WTC11 (cell line): ENCODE results near the gene RAP1GDS1. TPM values are rescaled to one million over a fixed set of nuclear protein-coding genes. Genes with fewer than 3 reads are reported as not detected.

Experiments used
- ATAC-seq: fragments of 200-7000 bp; cut with Tn5 transposase; 2 replicates; pipeline ENCODE4 v1.10.0; 2021; ENCODE audit warnings: mild to moderate bottlenecking, moderate library complexity
- Bru-seq: library from RNA; stranded (reverse); fragments of 400-500 nt; gene quantifications from one replicate; lab custom pipeline; 2021; lab: Mats Ljungman, UMichigan
- CTCF ChIA-PET: fragments of 300-600 bp; sonication (Branson Sonifier 250); formaldehyde crosslinking; loops from one replicate; lab custom pipeline; 2021; ENCODE audit warnings: antibody characterized with exemption; lab: Charles Lee
- POLR2A ChIA-PET: fragments of 350-600 bp; sonication (Branson Sonifier 250); formaldehyde crosslinking; loops from one replicate; lab custom pipeline; 2021; ENCODE audit warnings: antibody characterized with exemption; lab: Charles Lee
- DNase-seq: peaks from one replicate; pipeline ENCODE4 v3.0.0; 2021; ENCODE audit warnings: low spot score
- H3K27ac Mint-ChIP-seq: 2 replicates; pipeline ENCODE4 v1.8.0; 2021; ENCODE audit warnings: mixed read lengths
- H3K27me3 Mint-ChIP-seq: 2 replicates; pipeline ENCODE4 v1.8.0; 2021; ENCODE audit warnings: low read depth, mild to moderate bottlenecking, moderate library complexity, mixed read lengths
- H3K36me3 Mint-ChIP-seq: 2 replicates; pipeline ENCODE4 v1.8.0; 2021; ENCODE audit warnings: mixed read lengths
- H3K4me1 Mint-ChIP-seq: 2 replicates; pipeline ENCODE4 v1.8.0; 2022; ENCODE audit warnings: mixed read lengths
- H3K4me3 Mint-ChIP-seq: 2 replicates; pipeline ENCODE4 v1.8.0; 2021; ENCODE audit warnings: mild to moderate bottlenecking, moderate library complexity, mixed read lengths
- H3K9me3 Mint-ChIP-seq: 2 replicates; pipeline ENCODE4 v1.8.0; 2021; ENCODE audit warnings: mixed read lengths
- ATF1 ChIP-seq: sonication (generic); formaldehyde crosslinking; IDR thresholded peaks from 2 replicates; pipeline ENCODE4 v1.8.1; 2023; ENCODE audit warnings: mild to moderate bottlenecking, moderate library complexity, missing genetic modification reagents
- CREB1 ChIP-seq: sonication (generic); formaldehyde crosslinking; IDR thresholded peaks from 2 replicates; pipeline ENCODE4 v1.8.0; 2023; ENCODE audit warnings: mild to moderate bottlenecking, missing genetic modification reagents
- CTCF ChIP-seq: fragments of 200-600 bp; IDR thresholded peaks from 2 replicates; pipeline ENCODE4 v1.8.0; 2022; ENCODE audit warnings: antibody characterized with exemption
- E2F4 ChIP-seq: sonication (generic); formaldehyde crosslinking; IDR thresholded peaks from 2 replicates; pipeline ENCODE4 v1.8.1; 2022; ENCODE audit warnings: low read depth, mild to moderate bottlenecking, moderate library complexity, missing genetic modification reagents, borderline replicate concordance
- ERG ChIP-seq: fragments of 250-450 bp; sonication (Bioruptor Pico); IDR thresholded peaks from 2 replicates; pipeline ENCODE4 v1.8.0; 2021; ENCODE audit warnings: mild to moderate bottlenecking
- ETV6 ChIP-seq: sonication (generic); formaldehyde crosslinking; IDR thresholded peaks from 2 replicates; pipeline ENCODE4 v1.8.1; 2022; ENCODE audit warnings: mild to moderate bottlenecking, missing genetic modification reagents
- FOXJ3 ChIP-seq: sonication (generic); formaldehyde crosslinking; IDR thresholded peaks from 2 replicates; pipeline ENCODE4 v1.9.0; 2021; ENCODE audit warnings: missing genetic modification reagents, mild to moderate bottlenecking, borderline replicate concordance
- FOXP1 ChIP-seq: sonication (generic); formaldehyde crosslinking; IDR thresholded peaks from 2 replicates; pipeline ENCODE4 v1.8.0; 2022; ENCODE audit warnings: missing genetic modification reagents, mild to moderate bottlenecking, moderate library complexity, borderline replicate concordance
- FOXP4 ChIP-seq: sonication (generic); formaldehyde crosslinking; IDR thresholded peaks from 2 replicates; pipeline ENCODE4 v1.8.0; 2022; ENCODE audit warnings: mild to moderate bottlenecking, missing genetic modification reagents
- HMGA2 ChIP-seq: fragments of 250-450 bp; sonication (Bioruptor Pico); IDR thresholded peaks from 2 replicates; pipeline ENCODE4 v1.4.0; 2021; ENCODE audit warnings: mild to moderate bottlenecking, moderate library complexity
- KAT7 ChIP-seq: sonication (generic); formaldehyde crosslinking; IDR thresholded peaks from 2 replicates; pipeline ENCODE4 v1.8.1; 2023; ENCODE audit warnings: missing genetic modification reagents, mild to moderate bottlenecking, borderline replicate concordance
- NFE2L1 ChIP-seq: sonication (generic); formaldehyde crosslinking; IDR thresholded peaks from 2 replicates; pipeline ENCODE4 v1.8.1; 2023; ENCODE audit warnings: missing genetic modification reagents
- PRRX2 ChIP-seq: fragments of 250-450 bp; sonication (Bioruptor Pico); IDR thresholded peaks from 2 replicates; pipeline ENCODE4 v1.8.0; 2021; ENCODE audit warnings: mild to moderate bottlenecking
- RELA ChIP-seq: sonication (generic); formaldehyde crosslinking; IDR thresholded peaks from 2 replicates; pipeline ENCODE4 v1.8.1; 2022; ENCODE audit warnings: missing genetic modification reagents, mild to moderate bottlenecking, borderline replicate concordance
- SMAD3 ChIP-seq: sonication (generic); formaldehyde crosslinking; IDR thresholded peaks from 2 replicates; pipeline ENCODE4 v1.8.0; 2022; ENCODE audit warnings: missing genetic modification reagents, mild to moderate bottlenecking, borderline replicate concordance
- SMAD4 ChIP-seq: sonication (generic); formaldehyde crosslinking; IDR thresholded peaks from 2 replicates; pipeline ENCODE4 v1.8.0; 2022; ENCODE audit warnings: mild to moderate bottlenecking, missing genetic modification reagents
- SP1 ChIP-seq: sonication (generic); formaldehyde crosslinking; conservative IDR thresholded peaks from 2 replicates; pipeline ENCODE4 v1.8.1; 2022; ENCODE audit warnings: missing genetic modification reagents
- TEAD1 ChIP-seq: sonication (generic); formaldehyde crosslinking; IDR thresholded peaks from 2 replicates; pipeline ENCODE4 v1.8.0; 2022; ENCODE audit warnings: mild to moderate bottlenecking, missing genetic modification reagents
- TEAD4 ChIP-seq: sonication (generic); formaldehyde crosslinking; IDR thresholded peaks from 2 replicates; pipeline ENCODE4 v1.8.0; 2022; ENCODE audit warnings: mild to moderate bottlenecking, missing genetic modification reagents
- USF1 ChIP-seq: sonication (generic); formaldehyde crosslinking; IDR thresholded peaks from 2 replicates; pipeline ENCODE4 v1.8.0; 2022; ENCODE audit warnings: mild to moderate bottlenecking, missing genetic modification reagents
- USF2 ChIP-seq: sonication (generic); formaldehyde crosslinking; IDR thresholded peaks from 2 replicates; pipeline ENCODE4 v1.8.1; 2023; ENCODE audit warnings: mild to moderate bottlenecking, missing genetic modification reagents, moderate library complexity
- ZNF281 ChIP-seq: sonication (generic); formaldehyde crosslinking; IDR thresholded peaks from 2 replicates; pipeline ENCODE4 v1.8.0; 2023; ENCODE audit warnings: mild to moderate bottlenecking, missing genetic modification reagents
- long read RNA-seq, 3 experiments: library from RNA in 1 of 3; library from capped mRNA in 1 of 3; library from polyadenylated mRNA in 1 of 3; unstranded in 2 of 3; stranded (forward) in 1 of 3; transcript quantifications; one replicate each; pipeline ENCODE4 v2.0.0, GENCODE V29; 2021
- total RNA-seq: library from RNA; stranded (reverse); gene quantifications from 3 replicates; pipeline ENCODE4 v1.2.3, GENCODE V29; 2021

The RAP1GDS1 gene
- 24.0 to 29.9 TPM (median 25.3 TPM) in 3 replicates for total RNA-seq
- percentile 80 among the genes with signal in this experiment for Bru-seq, nascent RNA
- long read RNA-seq, experiment 1, transcript RAP1GDS1-205 (15 exons, 3,681 nt), result major isoform, 40 of 121 reads
- long read RNA-seq, experiment 1, transcript RAP1GDS1-202 (15 exons, 2,092 nt), result minor isoform, 22 of 121 reads
- long read RNA-seq, experiment 1, transcript RAP1GDS1-209 (6 exons, 934 nt), result minor isoform, 6 of 121 reads
- long read RNA-seq, experiment 1, partial matches to known transcripts, result 11 of 121 reads
- long read RNA-seq, experiment 1, other reads (novel, unspliced or antisense), result 30 of 121 reads
- long read RNA-seq, experiment 2, transcript RAP1GDS1-205 (15 exons, 3,681 nt), result major isoform, 9 of 41 reads
- long read RNA-seq, experiment 2, partial matches to known transcripts, result 7 of 41 reads
- long read RNA-seq, experiment 2, other reads (novel, unspliced or antisense), result 14 of 41 reads
- long read RNA-seq, experiment 3, transcript RAP1GDS1-205 (15 exons, 3,681 nt), result major isoform, 10 of 46 reads
- long read RNA-seq, experiment 3, transcript RAP1GDS1-202 (15 exons, 2,092 nt), result minor isoform, 9 of 46 reads
- long read RNA-seq, experiment 3, transcript RAP1GDS1-217 (5 exons, 941 nt), result minor isoform, 5 of 46 reads
- long read RNA-seq, experiment 3, transcript RAP1GDS1-209 (6 exons, 934 nt), result minor isoform, 6 of 46 reads
- long read RNA-seq, experiment 3, partial matches to known transcripts, result 4 of 46 reads
- long read RNA-seq, experiment 3, other reads (novel, unspliced or antisense), result 9 of 46 reads

- no peaks in the 10 kb centered on the region for H3K9me3 Mint-ChIP-seq
- H3K4me1 Mint-ChIP-seq, result peaks cover 27% of the 10 kb centered on the region
- H3K36me3 Mint-ChIP-seq, result no peaks in the 10 kb centered on the region
- CTCF ChIA-PET, result interaction anchor here (0.5 to 1.6 kb wide), 4 partner anchors 9 to 738 kb away, joined by 3 to 8 read pairs (median 4); partner anchors contain the start of gene STPG2
- peak; percentile 85 for ATAC-seq
- H3K27ac Mint-ChIP-seq, result peak within 1 kb of the TSS; percentile 97
- POLR2A ChIA-PET, result interaction anchor here (0.6 to 1.5 kb wide), 11 partner anchors 10 to 828 kb away, joined by 3 to 10 read pairs (median 4); partner anchors contain the start of genes ADH5, METAP1 and STPG2
- H3K4me3 Mint-ChIP-seq, result peak within 1 kb of the TSS; percentile 98
- peak; percentile 89 for DNase-seq
- H3K27me3 Mint-ChIP-seq, result no peaks in the 10 kb centered on the region; the same call in 1 of the 2 replicates
- TF ChIP-seq USF2, result peak; percentile 7; the same call in 1 of the 2 replicates
- 0 out of 2 replicates have a peak, but pooled peaks have one; percentile 17 for TF ChIP-seq ZNF281 (CRISPR knock-in tag)
- TF ChIP-seq USF1 (CRISPR knock-in tag), result no peak; the same call in 1 of the 2 replicates
- 0 out of 2 replicates have a peak, but pooled peaks have one; percentile 27 for TF ChIP-seq NFE2L1
- TF ChIP-seq PRRX2 (CRISPR knock-in tag), result 0 out of 2 replicates have a peak, but pooled peaks have one; percentile 55
- 0 out of 2 replicates have a peak, but pooled peaks have one; percentile 34 for TF ChIP-seq HMGA2
- TF ChIP-seq KAT7 (CRISPR knock-in tag), result 0 out of 2 replicates have a peak, but pooled peaks have one; percentile 19
- no peak for TF ChIP-seq ATF1 (CRISPR knock-in tag)
- TF ChIP-seq ETV6 (CRISPR knock-in tag), result peak; percentile 28; the same call in 1 of the 2 replicates
- TF ChIP-seq SP1 (CRISPR knock-in tag), result peak; percentile 52; the same call in 1 of the 2 replicates
- peak; percentile 54; the same call in 1 of the 2 replicates for TF ChIP-seq CREB1 (CRISPR knock-in tag)
- TF ChIP-seq RELA (CRISPR knock-in tag), result 0 out of 2 replicates have a peak, but pooled peaks have one; percentile 26
- TF ChIP-seq TEAD4 (CRISPR knock-in tag), result peak; percentile 52; the same call in 1 of the 2 replicates
- TF ChIP-seq TEAD1 (CRISPR knock-in tag), result 0 out of 2 replicates have a peak, but pooled peaks have one; percentile 22
- peak; percentile 38; the same call in 1 of the 2 replicates for TF ChIP-seq FOXP1 (CRISPR knock-in tag)
- no peak for TF ChIP-seq SMAD4 (CRISPR knock-in tag)
- peak; percentile 17; the same call in 1 of the 2 replicates for TF ChIP-seq FOXP4 (CRISPR knock-in tag)
- no peak for TF ChIP-seq FOXJ3 (CRISPR knock-in tag)
- TF ChIP-seq ERG (CRISPR knock-in tag), result no peak
- no peak for TF ChIP-seq CTCF
- TF ChIP-seq SMAD3 (CRISPR knock-in tag), result peak; percentile 40; the same call in 1 of the 2 replicates
- no peak for TF ChIP-seq E2F4 (CRISPR knock-in tag)
Observed at GRCh38 chr4:98260579-98261404, at the start of gene RAP1GDS1. Gene RAP1GDS1, plus strand, starts transcription at chr4:98261384. Its CDS starts 182 bp downstream, at chr4:98261566.
